HL-60 (cell line): Measurements from ENCODE around the gene BDNF.

Source experiments
- DNase-seq, 2 experiments: peaks; one replicate each; pipeline ENCODE4 v3.0.0-alpha.2; 2010 to 2020; ENCODE audit warnings: low read depth in 1 of 2, low spot score in 1 of 2
- H3K27ac ChIP-seq: fragments of 250-450 bp; sonication (Bioruptor Pico); replicated peaks from 2 replicates; pipeline ENCODE4 v1.5.1; 2020; ENCODE audit warnings: mild to moderate bottlenecking, moderate library complexity
- H3K27me3 ChIP-seq: fragments of 250-450 bp; sonication (Bioruptor Pico); 2 replicates; pipeline ENCODE4 v1.5.1; 2021; ENCODE audit warnings: mild to moderate bottlenecking, moderate library complexity; ENCODE audit not compliant: insufficient read depth, poor library complexity, severe bottlenecking
- H3K4me3 ChIP-seq: replicated peaks from 2 replicates; pipeline ENCODE4 v1.5.1; 2011; ENCODE audit warnings: mild to moderate bottlenecking, control low read depth, low read length; ENCODE audit not compliant: insufficient read depth
- CTCF ChIP-seq: IDR thresholded peaks from one replicate; pipeline ENCODE4 v1.5.1; 2011; ENCODE audit warnings: low read length, control low read depth, inconsistent platforms; ENCODE audit not compliant: insufficient read depth
- GABPA ChIP-seq: IDR thresholded peaks from 2 replicates; pipeline ENCODE4 v1.6.1; 2012; ENCODE audit warnings: low read depth
- POLR2AphosphoS5 ChIP-seq: IDR thresholded peaks from 2 replicates; pipeline ENCODE4 v1.6.1; 2012; ENCODE audit warnings: low read depth
- REST ChIP-seq: IDR thresholded peaks from 2 replicates; pipeline ENCODE4 v1.6.1; 2012; ENCODE audit warnings: low read depth; ENCODE audit not compliant: insufficient replicate concordance
- SPI1 ChIP-seq: IDR thresholded peaks from 2 replicates; pipeline ENCODE4 v1.6.1; 2012; ENCODE audit warnings: low read depth, mild to moderate bottlenecking, borderline replicate concordance

BDNF gene

GRCh38 chr11:27626938-27627586 lies 73.2 kb downstream of the BDNF start:
- Histone ChIP-seq H3K27me3 (peaks cover 2% of the 10 kb centered on the region), H3K4me3 (no peak overlapping the region), H3K27ac (no peak overlapping the region)
- DNase-seq: no peak
- TF ChIP-seq POLR2AphosphoS5: no peak
- TF ChIP-seq GABPA: no peak
- TF ChIP-seq SPI1: no peak
- no peak for TF ChIP-seq CTCF

- Histone ChIP-seq H3K27me3 (peaks cover 2% of the 10 kb centered on the region), H3K27ac (no peak overlapping the region), H3K4me3 (no peak overlapping the region)
- TF ChIP-seq GABPA (no peak), CTCF (no peak), REST (no peak), SPI1 (no peak), POLR2AphosphoS5 (no peak)
- DNase-seq: no peak
Observed at GRCh38 chr11:27626269-27626937, 73.9 kb downstream of the BDNF start.

- no peak overlapping the region for H3K27ac ChIP-seq
Observed at GRCh38 chr11:27625347-27625912, 74.8 kb downstream of the BDNF start.

More at GRCh38 chr11:27625347-27625912, 74.8 kb downstream of the BDNF start:
- no peak overlapping the region for H3K4me3 ChIP-seq
- TF ChIP-seq CTCF: no peak
- no peak for TF ChIP-seq REST
- no peak for TF ChIP-seq GABPA
- TF ChIP-seq POLR2AphosphoS5: no peak
- no peak for TF ChIP-seq SPI1
- peaks cover 2% of the 10 kb centered on the region for H3K27me3 ChIP-seq
- no peak for DNase-seq
